Vagina (tissue), 2 donors: ENCODE data around the gene TIMM29.

Source experiments
- CTCF ChIP-seq, 3 experiments: fragments of 450-650 bp in 2 of 3; fragments of 200-600 bp in 1 of 3; sonication (generic) in 1 of 3; IDR thresholded peaks; one replicate each; pipeline ENCODE4 v1.5.1; 2017 to 2019; ENCODE audit warnings: antibody characterized with exemption in 3 of 3, mild to moderate bottlenecking in 2 of 3, moderate library complexity in 2 of 3
- POLR2A ChIP-seq, 2 donors: fragments of 450-650 bp; IDR thresholded peaks; one replicate each; pipeline ENCODE4 v1.6.1; 2017; ENCODE audit warnings: antibody characterized with exemption in 2 of 2, mild to moderate bottlenecking in 2 of 2, moderate library complexity in 2 of 2
- POLR2AphosphoS5 ChIP-seq, 2 donors: sonication (generic); formaldehyde crosslinking; IDR thresholded peaks; one replicate each; pipeline ENCODE4 v1.9.0; 2017; ENCODE audit warnings: antibody characterized with exemption in 2 of 2, mild to moderate bottlenecking in 2 of 2, low read depth in 1 of 2; ENCODE audit not compliant: insufficient read depth in 1 of 2

GRCh38 chr19:10928563-10929401, at the start of gene TIMM29, which contains the start of gene YIPF2:
- TF ChIP-seq POLR2A (IDR thresholded peaks at IDR 0.05) (no peak), CTCF (IDR thresholded peaks at IDR 0.05) (no peak), POLR2AphosphoS5 (IDR thresholded peaks at IDR 0.05; ENCODE audit: insufficient read depth in 1 of 2, low read depth in 1 of 2) (peak; percentile 75 to 98)
